Psoas muscle (tissue), 8 donors: Measurements from ENCODE around the gene C1GALT1C1. TPM values are rescaled to one million over a fixed set of nuclear protein-coding genes. Genes with fewer than 3 reads are reported as not detected.

Source experiments
- ATAC-seq, 4 donors: fragments of 200-7000 bp; cut with Tn5 transposase; one replicate each; pipeline ENCODE4 v1.9.1; 2020; ENCODE audit warnings: moderate library complexity in 3 of 4, mild to moderate bottlenecking in 2 of 4
- DNase-seq, 2 donors: peaks; one replicate each; pipeline ENCODE4 v3.0.0-alpha.2; 2020
- H3K27ac ChIP-seq: fragments of 200-600 bp; one replicate; pipeline ENCODE4 v1.8.0; 2022
- H3K27me3 ChIP-seq, 3 donors: fragments of 200-600 bp in 1 of 3; one replicate each; pipeline versions ENCODE4 v1.6.1 to v1.8.0; 2013 to 2022; ENCODE audit warnings: low read length in 2 of 3, mild to moderate bottlenecking in 2 of 3, moderate library complexity in 1 of 3; ENCODE audit not compliant: insufficient read depth in 3 of 3
- H3K36me3 ChIP-seq, 2 donors: fragments of 200-600 bp in 1 of 2; one replicate each; pipeline versions ENCODE4 v1.6.1 to v1.8.0; 2013 to 2022; ENCODE audit warnings: low read depth in 1 of 2, mild to moderate bottlenecking in 1 of 2, moderate library complexity in 1 of 2; ENCODE audit not compliant: insufficient read depth in 1 of 2
- H3K4me1 ChIP-seq: fragments of 200-600 bp; one replicate; pipeline ENCODE4 v1.8.0; 2022
- H3K4me3 ChIP-seq: fragments of 200-600 bp; one replicate; pipeline ENCODE4 v1.8.0; 2022; ENCODE audit warnings: mild to moderate bottlenecking
- H3K9me3 ChIP-seq: fragments of 200-600 bp; one replicate; pipeline ENCODE4 v1.8.0; 2022
- WGBS, 3 donors: extraction: QIAGEN DNeasy Blood & Tissue Kit; methylation state at CpG; one replicate each; pipeline versions ENCODE4 v1.1.6 to v1.1.7; 2013; 5-methylcytosine and 5-hydroxymethylcytosine counted together
- intact Hi-C, 2 donors: fragments of 100-400 bp; cut with DNase I; formaldehyde crosslinking; loops; one replicate each; pipeline versions ENCODE4 v1.11.0 to v1.14.2; 2022
- polyA plus RNA-seq, 3 donors: library from polyadenylated mRNA; stranded (reverse); fragments of 200-250 nt; gene quantifications; one replicate each; pipeline ENCODE4 v1.2.3, GENCODE V29; 2013
- total RNA-seq, 4 donors: library from RNA; stranded (reverse); fragmentation: NEBNext Ultra II Directional in 2 of 4; extraction: Animal tissue kit (Norgen Biotek cat#: 25700) in 2 of 4; gene quantifications; one replicate each; pipeline versions ENCODE4 v1.2.1 to v1.2.4, GENCODE V29; 2021 to 2023
- TF ChIP-seq, protein P1 (sequence below): fragments of 200-600 bp; IDR thresholded peaks from one replicate; pipeline ENCODE4 v1.8.0; 2022; ENCODE audit warnings: antibody characterized with exemption
- donor health status: healthy with polysubstance abuse.
- donor health status: DM: no; HTN: no; CAD: no; lungs with moderate emphysema.
- donor health status: Bipolar disorder and iron deficiency.
- donor health status: healthy.
- donor health status: DM: yes; HTN: yes; CAD: no.
- donor health status: DM: no; HTN: no; CAD: no.
- donor health status: DM: no; HTN: no; CAD: no.
- donor health status: DM: yes; HTN: yes; CAD: no.

The C1GALT1C1 gene
- total and polyA plus RNA-seq, 7 donors, result 5.0 to 16.0 (median 6.3) TPM

DNA sequence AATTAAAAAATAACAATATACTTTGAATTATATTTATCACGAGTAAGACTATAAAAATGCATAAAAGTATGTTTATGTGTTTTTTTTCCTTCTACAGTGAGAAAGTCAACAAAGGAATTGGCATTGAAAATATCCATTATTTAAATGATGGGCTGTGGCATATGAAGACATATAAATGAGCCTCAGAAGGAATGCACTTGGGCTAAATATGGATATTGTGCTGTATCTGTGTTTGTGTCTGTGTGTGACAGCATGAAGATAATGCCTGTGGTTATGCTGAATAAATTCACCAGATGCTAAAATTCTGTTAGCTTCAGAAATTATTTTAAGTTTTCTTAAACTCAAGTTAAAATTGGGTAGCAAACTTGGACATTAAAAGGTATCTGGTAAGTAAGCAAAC, 17.8 kb downstream of the C1GALT1C1 start:
- 78 to 92% (median 87%) methylated on average over 1 of the region's 1 CpG for WGBS, 3 donors
- Histone ChIP-seq H3K9me3 (no peaks in the 10 kb centered on the region), H3K4me1 (no peaks in the 10 kb centered on the region), H3K27ac (no peak overlapping the region), H3K4me3 (no peak overlapping the region), H3K36me3 (peaks cover 0 to 56% of the 10 kb centered on the region in 2 donors), H3K27me3 (no peaks in the 10 kb centered on the region)
- no peak for ATAC-seq
- TF ChIP-seq, protein P1, sequence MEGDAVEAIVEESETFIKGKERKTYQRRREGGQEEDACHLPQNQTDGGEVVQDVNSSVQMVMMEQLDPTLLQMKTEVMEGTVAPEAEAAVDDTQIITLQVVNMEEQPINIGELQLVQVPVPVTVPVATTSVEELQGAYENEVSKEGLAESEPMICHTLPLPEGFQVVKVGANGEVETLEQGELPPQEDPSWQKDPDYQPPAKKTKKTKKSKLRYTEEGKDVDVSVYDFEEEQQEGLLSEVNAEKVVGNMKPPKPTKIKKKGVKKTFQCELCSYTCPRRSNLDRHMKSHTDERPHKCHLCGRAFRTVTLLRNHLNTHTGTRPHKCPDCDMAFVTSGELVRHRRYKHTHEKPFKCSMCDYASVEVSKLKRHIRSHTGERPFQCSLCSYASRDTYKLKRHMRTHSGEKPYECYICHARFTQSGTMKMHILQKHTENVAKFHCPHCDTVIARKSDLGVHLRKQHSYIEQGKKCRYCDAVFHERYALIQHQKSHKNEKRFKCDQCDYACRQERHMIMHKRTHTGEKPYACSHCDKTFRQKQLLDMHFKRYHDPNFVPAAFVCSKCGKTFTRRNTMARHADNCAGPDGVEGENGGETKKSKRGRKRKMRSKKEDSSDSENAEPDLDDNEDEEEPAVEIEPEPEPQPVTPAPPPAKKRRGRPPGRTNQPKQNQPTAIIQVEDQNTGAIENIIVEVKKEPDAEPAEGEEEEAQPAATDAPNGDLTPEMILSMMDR, result no peak
- intact Hi-C loops, result no loop called here
- no peak for DNase-seq

DNA sequence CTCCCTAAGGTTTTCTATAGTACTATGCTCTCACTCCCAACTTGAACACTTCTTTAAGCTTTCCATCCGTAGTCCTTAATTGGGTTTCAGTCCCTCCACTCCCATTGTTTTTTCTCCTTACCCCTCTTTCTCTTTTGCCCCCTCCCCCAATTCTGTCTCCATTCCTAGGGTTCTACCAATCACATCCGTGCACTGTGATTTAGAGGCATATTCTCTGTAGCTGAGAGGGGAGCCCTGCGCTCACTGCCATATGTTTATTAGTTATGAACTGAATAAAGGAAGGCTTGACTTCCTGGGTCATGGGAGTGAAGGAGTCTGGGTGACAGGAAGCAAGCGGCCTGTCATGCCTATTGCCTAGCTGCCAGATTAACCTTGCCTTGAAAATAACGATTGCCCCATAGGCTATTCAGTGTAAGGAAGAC, 25.5 kb downstream of the C1GALT1C1 start:
- 0 to 23% (median 2%) methylated on average over 5 of the region's 5 CpGs for WGBS, 3 donors
- DNase-seq, result no peak
- intact Hi-C loops, result loop anchor here (1.0 to 2.0 kb wide), 2 partner anchors 43 to 44 kb away; partner anchors contain the start of gene CUL4B (in 1 of the 2)
- no peaks in the 10 kb centered on the region for H3K27me3 ChIP-seq
- ATAC-seq, result peak; percentile 79 to 86 (median 82)
- H3K36me3 ChIP-seq, result peaks cover 0 to 13% of the 10 kb centered on the region in 2 donors
- H3K27ac ChIP-seq, result peak overlapping the region; percentile 86
- no peaks in the 10 kb centered on the region for H3K4me1 ChIP-seq
- no peaks in the 10 kb centered on the region for H3K9me3 ChIP-seq
- H3K4me3 ChIP-seq, result peak overlapping the region; percentile 70
- TF ChIP-seq, protein P1, result no peak

DNA sequence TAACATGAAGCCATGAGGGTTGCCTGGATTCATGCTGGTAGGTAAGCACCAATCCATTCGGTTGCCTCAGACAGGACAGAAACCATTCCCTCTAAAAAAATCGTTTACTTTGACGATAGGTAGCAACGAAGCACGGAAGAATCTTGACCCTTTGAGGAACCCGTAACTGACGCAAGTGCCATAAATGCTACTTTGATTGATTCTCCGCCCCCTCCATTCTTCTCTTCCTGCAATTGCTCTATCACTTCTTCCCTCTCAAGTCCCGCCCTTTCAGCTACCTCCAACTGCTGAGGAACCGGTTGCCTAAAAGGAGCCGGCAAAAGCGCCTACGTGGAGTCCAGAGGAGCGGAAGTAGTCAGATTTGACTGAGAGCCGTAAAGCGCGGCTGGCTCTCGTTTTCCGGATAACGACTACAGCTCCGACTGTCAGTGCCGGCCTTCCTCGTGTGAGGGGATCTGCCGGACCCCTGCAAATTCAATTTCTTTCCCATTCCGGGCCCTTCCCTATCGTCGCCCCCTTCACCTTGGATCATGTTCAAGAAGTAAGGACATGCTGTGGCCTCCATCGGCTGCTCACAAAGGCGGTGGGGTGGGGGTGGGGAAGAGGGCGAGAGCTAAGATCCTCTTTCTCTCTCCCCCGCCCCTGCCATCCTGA, 26.0 kb downstream of the C1GALT1C1 start, which contains the start of gene MCTS1:
Gene MCTS1, plus strand, starts transcription at position 395 of the 654 bp plus-strand sequence. Its CDS starts 136 bp downstream, at position 531.
- Histone ChIP-seq H3K36me3 (peaks cover 0 to 7% of the 10 kb centered on the region in 2 donors), H3K9me3 (no peaks in the 10 kb centered on the region), H3K4me3 (peak within 1 kb of the TSS; percentile 70), H3K4me1 (no peaks in the 10 kb centered on the region), H3K27ac (peak within 1 kb of the TSS; percentile 86), H3K27me3 (no peaks in the 10 kb centered on the region)
- DNase-seq (peak; percentile 77 to 89), ATAC-seq (peak; percentile 89 to 97 (median 96))
- intact Hi-C loops, result loop anchor here (1.0 to 2.0 kb wide), 2 partner anchors 43 kb away; partner anchors contain the start of gene CUL4B (in 1 of the 2)
- TF ChIP-seq, protein P1, result no peak
- 0 to 31% (median 1%) methylated on average over 25 to 31 of the region's 31 CpGs for WGBS, 3 donors

DNA sequence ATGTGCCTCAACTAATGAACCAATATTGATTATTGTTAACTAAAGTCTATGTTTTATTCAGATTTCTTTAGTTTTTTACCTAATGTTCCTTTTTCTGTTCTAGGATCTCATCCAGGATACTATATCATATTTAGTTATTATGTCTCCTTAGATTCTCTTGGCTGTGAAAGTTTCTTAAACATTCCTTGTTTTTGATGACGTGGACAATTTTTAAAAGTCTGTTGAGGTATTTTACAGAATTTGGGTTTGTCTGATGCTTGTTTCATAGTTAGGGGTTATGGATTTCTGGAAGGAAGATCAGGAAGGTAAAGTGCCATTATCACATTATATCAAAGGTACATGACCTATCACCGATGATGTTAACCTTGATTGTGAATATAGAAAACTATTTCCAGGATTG, 44.2 kb downstream of the C1GALT1C1 start:
- no peaks in the 10 kb centered on the region for H3K4me1 ChIP-seq
- TF ChIP-seq, protein P1, result no peak
- H3K27me3 ChIP-seq, result no peaks in the 10 kb centered on the region
- no peak overlapping the region for H3K27ac ChIP-seq
- WGBS, 3 donors, result 82 to 98% (median 94%) methylated on average over 2 of the region's 2 CpGs
- intact Hi-C loops, result no loop called here
- no peaks in the 10 kb centered on the region for H3K36me3 ChIP-seq
- DNase-seq (no peak), ATAC-seq (no peak)
- H3K9me3 ChIP-seq, result no peaks in the 10 kb centered on the region
- H3K4me3 ChIP-seq, result no peak overlapping the region

Other genes with a start within 250 kb of the C1GALT1C1 start
- gene LAMP2, start 160.8 kb downstream of the C1GALT1C1 start, total RNA-seq, result 100 to 1,000 TPM in 2 of 4 donors, 10 to 100 TPM in 2; 86.0 to 123 (median 98.2) TPM
- gene LAMP2, start 160.8 kb downstream of the C1GALT1C1 start, polyA plus RNA-seq, result 10 to 100 TPM; 24.5 to 89.4 (median 39.1) TPM
- 10 to 100 TPM in 3 of 4 donors, 1 to 10 TPM in 1; 9.8 to 11.7 (median 11.2) TPM for gene CUL4B, start 69.1 kb downstream of the C1GALT1C1 start, total RNA-seq
- gene CUL4B, start 69.1 kb downstream of the C1GALT1C1 start, polyA plus RNA-seq, result 10 to 100 TPM in 1 of 3 donors, 1 to 10 TPM in 2; 6.0 to 13.1 (median 6.5) TPM
- 10 to 100 TPM; 23.0 to 34.6 (median 27.7) TPM for gene MCTS1, start 26.0 kb downstream of the C1GALT1C1 start, total RNA-seq
- gene MCTS1, start 26.0 kb downstream of the C1GALT1C1 start, polyA plus RNA-seq, result 10 to 100 TPM; 26.7 to 54.3 (median 29.5) TPM
- not detected for gene CT47B1, start 245.8 kb upstream of the C1GALT1C1 start, total RNA-seq
- not detected for gene CT47B1, start 245.8 kb upstream of the C1GALT1C1 start, polyA plus RNA-seq